ENCODE results near the gene TXNDC15.

GRCh38 chr5:134911285-134912206, 37.4 kb downstream of the TXNDC15 start:
- TF ChIP-seq REST (IDR thresholded peaks at IDR 0.05; ENCODE audit: insufficient replicate concordance, low read depth) (no peak), CTCF (IDR thresholded peaks at IDR 0.05; ENCODE audit: insufficient read depth, low read length) (no peak), GABPA (IDR thresholded peaks at IDR 0.05; ENCODE audit: low read depth) (no peak), POLR2AphosphoS5 (IDR thresholded peaks at IDR 0.05; ENCODE audit: low read depth) (no peak), SPI1 (IDR thresholded peaks at IDR 0.05; ENCODE audit: borderline replicate concordance, low read depth) (no peak)

Data from HL-60 (cell line).